Calu3 (cell line): ENCODE data around the gene AKT3. TPM values are rescaled to one million over a fixed set of nuclear protein-coding genes. Genes with fewer than 3 reads are reported as not detected.
"Not testable (repeated sequence)": the region's sequence is repeated elsewhere in the genome, so short reads cannot be mapped to it uniquely, and the experiment has no call there.

Experiments
- BruUV-seq: library from RNA; stranded (reverse); fragments of 400-500 nt; replicated peaks from 2 replicates; lab custom pipeline; 2021; lab: Mats Ljungman, UMichigan
- CTCF ChIA-PET: fragments of 300-600 bp; sonication (Branson Sonifier 250); formaldehyde crosslinking; loops from one replicate; lab custom pipeline; 2022; ENCODE audit warnings: antibody characterized with exemption; lab: Charles Lee
- DNase-seq: peaks from one replicate; pipeline ENCODE4 v3.0.0; 2022
- H3K27ac Mint-ChIP-seq: one replicate; pipeline ENCODE4 v1.8.0; 2022; ENCODE audit warnings: mixed read lengths; ENCODE audit not compliant: unreplicated experiment
- H3K27me3 Mint-ChIP-seq: one replicate; pipeline ENCODE4 v1.8.0; 2022; ENCODE audit warnings: mixed read lengths; ENCODE audit not compliant: unreplicated experiment
- H3K36me3 Mint-ChIP-seq: one replicate; pipeline ENCODE4 v1.8.0; 2022; ENCODE audit warnings: mild to moderate bottlenecking, moderate library complexity, mixed read lengths; ENCODE audit not compliant: insufficient read depth, unreplicated experiment
- H3K4me1 Mint-ChIP-seq: one replicate; pipeline ENCODE4 v1.8.0; 2022; ENCODE audit warnings: mild to moderate bottlenecking, low read depth, mixed read lengths; ENCODE audit not compliant: unreplicated experiment
- H3K4me3 Mint-ChIP-seq: one replicate; pipeline ENCODE4 v1.8.0; 2022; ENCODE audit warnings: mild to moderate bottlenecking, low read depth, moderate library complexity, mixed read lengths; ENCODE audit not compliant: unreplicated experiment
- H3K9me3 Mint-ChIP-seq: one replicate; pipeline ENCODE4 v1.8.0; 2022; ENCODE audit warnings: low read depth, mixed read lengths; ENCODE audit not compliant: unreplicated experiment
- intact Hi-C: fragments of 100-400 bp; cut with micrococcal nuclease; formaldehyde crosslinking; loops from one replicate; pipeline ENCODE4 v1.10.0; 2022; ENCODE audit not compliant: unreplicated experiment
- total RNA-seq: library from RNA; stranded (reverse); gene quantifications from 2 replicates; pipeline ENCODE4 v1.2.3, GENCODE V29; 2022
- TF ChIP-seq, protein P1 (sequence below): fragments of 200-600 bp; IDR thresholded peaks from one replicate; pipeline ENCODE4 v1.8.0; 2022; ENCODE audit warnings: antibody characterized with exemption; ENCODE audit not compliant: unreplicated experiment

Gene AKT3
- total RNA-seq, 1 experiment from 2014 or later: 81.2 TPM

DNA sequence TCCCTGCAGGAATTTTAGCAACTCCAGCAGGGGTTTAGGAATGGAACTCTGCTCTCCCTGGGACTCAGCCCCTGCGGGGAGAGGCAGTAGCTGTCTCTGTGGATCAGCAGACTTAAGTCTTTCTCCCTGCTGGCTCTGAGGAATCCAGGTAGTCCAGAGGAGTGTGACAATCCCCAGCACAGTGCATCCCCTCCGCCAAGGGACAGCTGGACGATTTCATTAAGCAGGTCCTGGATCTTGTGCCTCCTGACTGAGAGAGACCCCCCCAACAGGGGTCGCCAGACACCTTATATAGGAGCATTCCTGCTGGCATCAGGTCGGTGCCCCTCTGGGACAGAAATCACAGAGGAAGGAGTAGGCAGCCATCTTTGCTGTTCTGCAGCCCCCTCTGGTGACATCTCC, 30.6 kb downstream of the AKT3 start:
- peaks cover 7% of the 10 kb centered on the region for H3K4me1 Mint-ChIP-seq
- no TSS peak for BruUV-seq
- H3K4me3 Mint-ChIP-seq: no peak overlapping the region
- H3K9me3 Mint-ChIP-seq: peaks cover 20% of the 10 kb centered on the region
- CTCF ChIA-PET: no interaction called here
- H3K36me3 Mint-ChIP-seq: no peaks in the 10 kb centered on the region
- no peaks in the 10 kb centered on the region for H3K27me3 Mint-ChIP-seq
- TF ChIP-seq, protein P1, sequence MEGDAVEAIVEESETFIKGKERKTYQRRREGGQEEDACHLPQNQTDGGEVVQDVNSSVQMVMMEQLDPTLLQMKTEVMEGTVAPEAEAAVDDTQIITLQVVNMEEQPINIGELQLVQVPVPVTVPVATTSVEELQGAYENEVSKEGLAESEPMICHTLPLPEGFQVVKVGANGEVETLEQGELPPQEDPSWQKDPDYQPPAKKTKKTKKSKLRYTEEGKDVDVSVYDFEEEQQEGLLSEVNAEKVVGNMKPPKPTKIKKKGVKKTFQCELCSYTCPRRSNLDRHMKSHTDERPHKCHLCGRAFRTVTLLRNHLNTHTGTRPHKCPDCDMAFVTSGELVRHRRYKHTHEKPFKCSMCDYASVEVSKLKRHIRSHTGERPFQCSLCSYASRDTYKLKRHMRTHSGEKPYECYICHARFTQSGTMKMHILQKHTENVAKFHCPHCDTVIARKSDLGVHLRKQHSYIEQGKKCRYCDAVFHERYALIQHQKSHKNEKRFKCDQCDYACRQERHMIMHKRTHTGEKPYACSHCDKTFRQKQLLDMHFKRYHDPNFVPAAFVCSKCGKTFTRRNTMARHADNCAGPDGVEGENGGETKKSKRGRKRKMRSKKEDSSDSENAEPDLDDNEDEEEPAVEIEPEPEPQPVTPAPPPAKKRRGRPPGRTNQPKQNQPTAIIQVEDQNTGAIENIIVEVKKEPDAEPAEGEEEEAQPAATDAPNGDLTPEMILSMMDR: no peak
- H3K27ac Mint-ChIP-seq: no peak overlapping the region
- DNase-seq: no peak
- intact Hi-C loops: no loop called here

DNA sequence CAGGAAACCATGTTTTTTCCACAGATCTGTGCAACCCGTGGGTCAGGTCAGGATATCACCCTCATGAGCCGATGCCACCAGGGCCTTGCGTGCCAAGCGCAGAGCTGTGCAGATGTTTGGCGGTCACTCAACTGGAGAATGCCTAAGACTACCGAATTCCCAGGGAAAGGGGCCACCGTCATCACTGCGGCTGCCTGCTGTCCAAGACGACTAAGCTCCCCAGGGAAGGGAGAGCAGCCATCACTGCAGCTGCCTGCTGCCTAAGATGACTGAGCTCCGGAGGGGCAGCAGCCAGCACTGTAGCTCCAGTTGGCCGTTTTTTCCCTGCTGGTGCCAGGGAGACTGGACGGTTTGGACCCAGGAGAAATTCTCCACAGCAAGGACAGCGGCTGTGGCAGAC, 31.1 kb downstream of the AKT3 start:
- peaks cover 7% of the 10 kb centered on the region for H3K4me1 Mint-ChIP-seq
- TF ChIP-seq, protein P1: no peak
- no peak for DNase-seq
- intact Hi-C loops: no loop called here
- no peaks in the 10 kb centered on the region for H3K36me3 Mint-ChIP-seq
- BruUV-seq: no TSS peak
- H3K9me3 Mint-ChIP-seq: peaks cover 21% of the 10 kb centered on the region
- CTCF ChIA-PET: no interaction called here
- no peaks in the 10 kb centered on the region for H3K27me3 Mint-ChIP-seq
- no peak overlapping the region for H3K27ac Mint-ChIP-seq
- H3K4me3 Mint-ChIP-seq: no peak overlapping the region

DNA sequence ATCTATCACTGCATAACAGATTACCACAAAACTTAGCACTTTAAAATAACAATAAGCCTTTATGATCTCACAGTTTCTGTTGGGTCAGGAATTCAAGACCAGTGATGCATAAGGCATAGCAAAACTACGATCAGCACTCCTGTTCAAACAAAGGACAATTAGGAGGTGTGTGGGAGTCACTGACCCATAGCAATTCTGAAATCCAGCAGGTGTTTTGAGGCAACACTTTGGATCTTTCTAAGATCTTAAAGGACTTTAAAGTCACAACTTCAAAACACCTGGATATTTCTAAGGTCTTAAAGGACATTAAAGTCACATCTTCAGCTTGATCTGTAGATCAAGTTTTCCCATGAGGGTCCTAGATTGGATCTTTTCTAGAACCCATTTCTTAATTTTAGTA, 35.3 kb downstream of the AKT3 start:
- Mint-ChIP-seq H3K27ac (no peak overlapping the region), H3K9me3 (peaks cover 13% of the 10 kb centered on the region), H3K36me3 (no peaks in the 10 kb centered on the region), H3K4me3 (no peak overlapping the region), H3K4me1 (no peaks in the 10 kb centered on the region), H3K27me3 (no peaks in the 10 kb centered on the region)
- DNase-seq: no peak
- CTCF ChIA-PET: interaction anchor here (0.6 to 1.2 kb wide), 2 partner anchors 16 to 23 kb away, joined by 4 to 6 read pairs; no protein-coding TSS in a partner anchor
- TF ChIP-seq, protein P1: no peak
- no TSS peak for BruUV-seq
- intact Hi-C loops: no loop called here

DNA sequence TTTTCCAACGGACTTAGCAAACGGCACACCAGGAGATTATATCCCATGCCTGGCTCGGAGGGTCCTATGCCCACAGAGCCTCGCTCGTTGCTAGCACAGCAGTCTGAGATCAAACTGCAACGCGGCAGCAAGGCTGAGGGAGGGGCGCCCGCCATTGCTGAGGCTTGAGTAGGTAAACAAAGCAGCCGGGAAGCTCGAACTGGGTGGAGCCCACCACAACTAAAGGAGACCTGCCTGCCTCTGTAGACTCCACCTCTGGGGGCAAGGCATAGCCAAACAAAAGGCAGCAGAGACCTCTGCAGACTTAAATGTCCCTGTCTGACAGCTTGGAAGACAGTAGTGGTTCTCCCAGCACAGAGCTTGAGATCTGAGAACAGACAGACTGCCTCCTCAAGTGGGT, 42.7 kb downstream of the AKT3 start:
- intact Hi-C loops, CTCF ChIA-PET, H3K27me3 Mint-ChIP-seq: not testable (repeated sequence)

DNA sequence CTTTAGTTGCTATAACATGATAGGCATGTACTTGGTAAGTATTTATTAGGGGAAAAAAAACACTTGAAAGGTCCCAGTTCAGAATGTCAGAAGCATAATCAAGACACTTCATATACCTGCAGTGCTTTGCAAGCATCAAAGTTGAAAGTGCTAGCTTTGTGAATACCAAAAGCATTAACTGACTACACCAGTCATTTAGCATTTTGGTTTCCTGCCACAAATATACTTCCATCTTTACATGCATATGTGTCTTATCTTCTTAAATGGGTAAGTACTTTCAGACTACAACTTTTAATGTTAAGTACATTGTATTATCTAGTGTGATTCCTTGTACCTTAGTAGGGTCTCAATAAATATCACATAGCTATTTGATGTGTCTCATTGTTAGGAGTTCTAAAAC, 43.7 kb downstream of the AKT3 start:
- Mint-ChIP-seq H3K27me3 (no peaks in the 10 kb centered on the region), H3K9me3 (peaks cover 6% of the 10 kb centered on the region), H3K4me1 (no peaks in the 10 kb centered on the region), H3K4me3 (no peak overlapping the region), H3K27ac (no peak overlapping the region), H3K36me3 (no peaks in the 10 kb centered on the region)
- intact Hi-C loops: no loop called here
- no TSS peak for BruUV-seq
- TF ChIP-seq, protein P1: no peak
- no peak for DNase-seq
- CTCF ChIA-PET: no interaction called here

More for the DNA sequence above, 42.7 kb downstream of the AKT3 start:
- BruUV-seq, H3K4me1 Mint-ChIP-seq, H3K9me3 Mint-ChIP-seq, DNase-seq, H3K36me3 Mint-ChIP-seq, H3K4me3 Mint-ChIP-seq, H3K27ac Mint-ChIP-seq: not testable (repeated sequence)
